ENCODE measurements around the gene SPATA31D4.
"Not testable (repeated sequence)": the region's sequence is repeated elsewhere in the genome, so short reads cannot be mapped to it uniquely, and the experiment has no call there.

Gene SPATA31D4

GRCh38 chr9:81928305-81928704 is at the start of gene SPATA31D4:
SPATA31D4 (plus strand) TSS chr9:81928428; CDS start chr9:81928514, 86 bp downstream.
- not testable (repeated sequence) for DNase-seq (ENCODE audit: low spot score)

GRCh38 chr9:81878530-81878929 is 49.7 kb upstream of the SPATA31D4 start:
- DNase-seq (ENCODE audit: low spot score): no peak

DNA sequence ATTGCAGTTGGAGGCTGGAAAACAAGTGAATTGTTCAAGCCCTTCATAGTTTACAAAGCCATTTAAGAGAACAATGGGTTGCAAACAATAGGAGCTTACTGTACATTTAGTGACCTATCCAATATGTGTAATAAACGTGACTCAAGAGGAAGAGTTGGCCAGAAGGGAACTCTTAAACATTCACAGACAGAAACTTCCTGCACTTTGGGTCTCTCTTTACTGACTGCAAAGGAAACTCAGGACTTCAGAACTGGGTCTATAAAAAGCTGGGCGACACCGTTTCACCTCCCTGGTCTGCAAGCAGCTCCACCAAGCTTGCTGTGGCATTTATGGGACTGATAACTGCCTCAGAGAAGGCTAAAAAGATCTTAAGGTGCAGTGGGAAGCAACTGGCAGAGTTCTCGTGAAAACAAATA is 48.7 kb upstream of the SPATA31D4 start:
- no peak for DNase-seq (ENCODE audit: low spot score)

DNA sequence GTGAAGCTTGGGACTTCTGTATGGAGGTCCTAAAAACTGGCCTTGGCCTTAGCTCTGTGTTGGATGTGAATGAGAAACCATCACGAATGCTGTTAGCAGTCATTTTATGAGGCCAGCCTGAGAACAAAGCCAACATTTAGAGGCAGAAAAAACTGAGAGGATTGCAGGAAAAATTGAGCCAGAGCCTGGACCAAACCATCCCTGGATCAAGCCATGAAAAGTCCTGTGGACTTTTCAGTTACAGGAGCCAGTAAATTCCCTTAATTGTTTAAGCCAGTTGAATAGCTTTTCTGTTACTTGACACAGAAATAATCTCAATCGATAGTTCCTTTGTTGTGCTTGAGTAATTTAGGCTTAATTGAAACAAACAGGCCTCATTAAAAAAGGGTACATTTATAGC is 42.6 kb upstream of the SPATA31D4 start:
- DNase-seq (ENCODE audit: low spot score): no peak

DNA sequence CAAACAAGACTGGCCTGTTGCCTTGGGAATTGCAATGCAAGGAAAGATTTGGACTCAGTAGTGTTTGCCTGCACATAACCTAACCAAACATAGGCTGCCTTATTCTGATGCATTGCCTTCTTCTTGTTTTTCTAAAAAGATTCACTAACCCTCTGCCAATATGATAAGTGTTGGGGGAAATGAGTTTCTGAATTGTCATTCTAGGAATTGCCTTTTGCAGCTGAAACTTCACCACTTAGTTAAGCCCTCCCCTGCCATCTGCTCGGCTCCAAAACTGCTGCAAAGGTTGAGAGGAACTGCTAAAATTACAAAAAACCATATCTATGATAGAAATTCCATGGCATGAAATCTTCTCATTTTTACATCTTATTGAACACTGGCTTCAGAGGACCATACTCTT is 41.6 kb upstream of the SPATA31D4 start:
- DNase-seq (ENCODE audit: low spot score): no peak

DNA sequence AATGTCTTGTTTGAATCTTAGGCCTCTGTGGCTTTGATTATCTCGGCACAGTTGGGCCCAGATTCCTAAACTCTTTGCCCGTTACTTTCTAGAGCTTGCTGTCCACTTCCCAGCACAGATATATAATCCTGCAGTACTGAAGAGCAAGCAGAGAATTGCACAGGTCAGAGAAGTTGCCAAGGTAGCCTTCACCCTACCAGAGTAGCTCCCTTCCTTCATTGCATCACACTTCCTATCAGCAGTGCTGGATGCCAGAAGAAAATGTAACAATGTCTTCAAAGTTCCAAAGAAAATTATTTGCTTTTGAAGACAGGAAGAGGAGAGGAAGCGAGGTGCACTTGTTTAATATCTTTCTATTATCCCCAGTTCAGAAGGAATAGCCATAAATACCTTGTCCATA is 38.1 kb upstream of the SPATA31D4 start:
- DNase-seq (ENCODE audit: low spot score): no peak

DNA sequence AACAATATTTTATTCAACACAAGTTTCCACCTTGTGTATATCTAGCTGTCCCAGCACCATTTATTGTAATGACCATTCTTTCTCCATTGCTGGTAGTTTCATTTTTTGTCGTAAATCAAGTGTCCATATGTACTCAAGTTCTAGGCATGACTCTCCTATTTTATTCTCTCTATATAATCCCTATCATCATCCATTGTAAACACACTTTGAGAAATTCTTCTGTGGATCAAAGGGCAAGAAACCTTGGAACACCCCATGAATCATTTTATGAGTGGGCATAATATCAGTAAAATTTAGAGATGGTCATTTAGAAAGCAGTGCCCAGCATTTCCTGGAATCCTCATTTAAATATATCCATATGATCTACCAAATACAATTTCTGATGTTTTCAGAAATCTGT is 35.8 kb upstream of the SPATA31D4 start:
- no peak for DNase-seq (ENCODE audit: low spot score)

- DNase-seq (ENCODE audit: low spot score): no peak
These were observed 34.3 kb upstream of the SPATA31D4 start for GRCh38 chr9:81893929-81894328.

DNA sequence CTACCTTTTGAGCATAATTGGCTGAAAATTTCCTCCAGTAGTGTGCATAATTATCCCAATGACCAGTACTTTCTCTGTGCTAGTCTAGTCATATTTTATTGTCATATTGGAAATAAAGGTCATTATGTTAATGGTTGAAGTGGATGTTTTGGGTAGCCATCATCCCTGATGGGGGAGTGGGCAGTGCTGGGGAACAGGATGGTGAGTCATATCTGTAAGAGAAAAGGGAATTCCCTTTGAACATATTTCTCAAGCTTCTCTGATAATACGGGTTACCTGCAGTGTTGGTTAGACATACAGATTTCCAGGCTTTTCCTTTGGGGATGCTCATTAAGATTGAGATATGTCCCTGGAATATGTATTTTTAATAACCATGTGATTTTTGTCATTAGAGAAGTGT is 33.3 kb upstream of the SPATA31D4 start:
- DNase-seq (ENCODE audit: low spot score): no peak

GRCh38 chr9:81896070-81896469 is 32.2 kb upstream of the SPATA31D4 start:
- no peak for DNase-seq (ENCODE audit: low spot score)

- DNase-seq (ENCODE audit: low spot score): no peak
These were observed 29.4 kb upstream of the SPATA31D4 start for GRCh38 chr9:81898851-81899250.

DNA sequence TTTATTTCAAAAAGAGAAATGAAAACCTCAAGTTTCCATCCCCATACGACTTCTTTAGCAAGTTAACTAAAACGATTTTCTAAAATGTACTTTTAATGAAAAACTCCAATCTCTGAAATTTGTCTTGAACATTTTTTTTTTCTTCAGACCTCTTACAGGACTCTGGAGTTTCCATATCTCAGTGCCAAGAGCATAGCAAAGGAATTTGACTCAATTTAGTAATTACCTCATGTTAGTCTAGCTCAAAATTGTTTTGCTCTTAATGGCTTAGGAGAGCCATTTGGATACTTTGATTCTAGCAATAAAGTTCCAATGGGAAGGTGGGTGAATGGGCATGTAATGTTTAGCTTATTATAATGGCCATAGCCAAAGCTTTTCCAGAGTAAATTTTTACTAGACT is 26.0 kb upstream of the SPATA31D4 start:
- no peak for DNase-seq (ENCODE audit: low spot score)

- no peak for DNase-seq (ENCODE audit: low spot score)
These were observed 25.6 kb upstream of the SPATA31D4 start for GRCh38 chr9:81902626-81903025.

DNA sequence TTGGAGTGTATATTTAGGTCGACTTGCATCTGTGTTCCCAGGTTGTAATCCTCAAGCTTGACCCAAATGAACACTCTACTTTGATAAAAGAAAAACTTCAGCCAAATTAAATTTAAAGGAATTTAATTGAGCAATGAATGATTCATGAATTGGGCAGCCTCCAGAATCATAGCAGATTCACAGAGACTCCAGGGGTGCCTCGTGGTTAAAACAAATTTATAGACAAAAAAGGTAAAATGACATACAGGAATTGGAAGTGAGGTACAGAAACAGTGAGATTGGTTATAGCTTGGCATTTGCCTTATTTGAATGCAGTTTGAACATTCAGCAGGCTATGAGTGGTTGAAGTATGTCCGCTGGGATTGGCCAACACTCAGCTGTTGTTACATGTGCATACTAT is 21.6 kb upstream of the SPATA31D4 start:
- no peak for DNase-seq (ENCODE audit: low spot score)

- DNase-seq (ENCODE audit: low spot score): no peak
These were observed 16.1 kb upstream of the SPATA31D4 start for GRCh38 chr9:81912135-81912534.

- no peak for DNase-seq (ENCODE audit: low spot score)
These were observed 12.3 kb upstream of the SPATA31D4 start for GRCh38 chr9:81915801-81916505.

GRCh38 chr9:81918507-81918906 is 9.7 kb upstream of the SPATA31D4 start:
- DNase-seq (ENCODE audit: low spot score): not testable (repeated sequence)

GRCh38 chr9:81930147-81930546 is 1.9 kb downstream of the SPATA31D4 start:
- not testable (repeated sequence) for DNase-seq (ENCODE audit: low spot score)

DNA sequence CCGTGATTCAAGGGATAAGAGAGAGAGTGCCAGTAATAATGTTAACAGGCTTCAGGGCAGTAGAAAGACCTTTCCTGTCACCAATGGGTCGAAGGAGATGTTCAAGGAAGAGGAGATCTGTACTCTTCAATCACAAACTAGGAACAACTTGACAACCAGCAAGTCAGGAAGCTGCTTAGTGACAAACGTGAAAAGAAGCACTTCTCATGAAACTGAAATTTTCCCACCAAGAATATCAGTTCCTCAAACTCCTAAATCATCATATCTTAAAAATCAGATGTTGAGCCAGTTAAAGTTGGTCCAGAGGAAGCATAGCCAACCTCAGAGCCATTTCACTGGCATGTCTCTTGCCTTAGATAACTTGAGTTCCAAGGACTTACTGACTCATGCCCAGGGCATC is 5.3 kb downstream of the SPATA31D4 start:
- not testable (repeated sequence) for DNase-seq (ENCODE audit: low spot score)

- not testable (repeated sequence) for DNase-seq (ENCODE audit: low spot score)
These were observed 15.2 kb downstream of the SPATA31D4 start, which contains the start of gene SPATA31D3 for GRCh38 chr9:81943393-81943792. SPATA31D3 (plus strand) TSS chr9:81943500; CDS start chr9:81943586, 86 bp downstream.

DNA sequence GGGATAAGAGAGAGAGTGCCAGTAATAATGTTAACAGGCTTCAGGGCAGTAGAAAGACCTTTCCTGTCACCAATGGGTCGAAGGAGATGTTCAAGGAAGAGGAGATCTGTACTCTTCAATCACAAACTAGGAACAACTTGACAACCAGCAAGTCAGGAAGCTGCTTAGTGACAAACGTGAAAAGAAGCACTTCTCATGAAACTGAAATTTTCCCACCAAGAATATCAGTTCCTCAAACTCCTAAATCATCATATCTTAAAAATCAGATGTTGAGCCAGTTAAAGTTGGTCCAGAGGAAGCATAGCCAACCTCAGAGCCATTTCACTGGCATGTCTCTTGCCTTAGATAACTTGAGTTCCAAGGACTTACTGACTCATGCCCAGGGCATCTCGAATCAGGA is 20.4 kb downstream of the SPATA31D4 start:
- DNase-seq (ENCODE audit: low spot score): not testable (repeated sequence)

- DNase-seq (ENCODE audit: low spot score): no peak
These were observed 24.9 kb downstream of the SPATA31D4 start for GRCh38 chr9:81953096-81953495.

DNA sequence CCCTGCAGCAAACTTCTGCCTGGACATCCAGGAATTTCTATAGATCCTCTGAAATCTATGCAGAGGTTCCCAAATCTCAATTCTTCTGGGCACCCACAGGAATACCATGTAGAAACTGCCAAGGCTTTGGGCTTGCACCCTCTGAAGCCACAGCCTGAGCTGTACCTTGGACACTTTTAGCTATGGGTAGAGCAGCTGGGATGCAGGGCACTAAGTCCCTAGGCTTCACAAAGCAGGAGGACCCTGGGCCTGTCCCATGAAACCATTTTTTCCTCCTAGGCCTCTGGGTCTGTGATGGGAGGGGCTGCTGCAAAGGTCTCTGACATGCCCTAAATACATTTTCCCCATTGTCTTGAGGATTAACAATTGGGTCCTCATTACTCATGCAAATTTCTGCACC is 27.4 kb downstream of the SPATA31D4 start:
- DNase-seq (ENCODE audit: low spot score): no peak
